NCI-H1694 treated with DMSO at 0.1 percent for 48 hours (cell line): ENCODE results near the gene VIT.
A peak's percentile ranks its signal among the peaks of the same experiment; 100 is the strongest.

Source experiments
- DNase-seq: peaks from one replicate; lab custom pipeline; 2025; lab: John Stamatoyannopoulos, UW

The VIT gene

GRCh38 chr2:36696533-36696932 lies at the start of gene VIT:
TSS of gene VIT (plus strand) at chr2:36696707. CDS start at chr2:36716371, 19,664 bp downstream.
- no peak for DNase-seq

- DNase-seq: no peak
Measured at GRCh38 chr2:36650031-36650829, 46.3 kb upstream of the VIT start.

GRCh38 chr2:36653155-36653554 lies 43.4 kb upstream of the VIT start:
- DNase-seq: no peak

DNA sequence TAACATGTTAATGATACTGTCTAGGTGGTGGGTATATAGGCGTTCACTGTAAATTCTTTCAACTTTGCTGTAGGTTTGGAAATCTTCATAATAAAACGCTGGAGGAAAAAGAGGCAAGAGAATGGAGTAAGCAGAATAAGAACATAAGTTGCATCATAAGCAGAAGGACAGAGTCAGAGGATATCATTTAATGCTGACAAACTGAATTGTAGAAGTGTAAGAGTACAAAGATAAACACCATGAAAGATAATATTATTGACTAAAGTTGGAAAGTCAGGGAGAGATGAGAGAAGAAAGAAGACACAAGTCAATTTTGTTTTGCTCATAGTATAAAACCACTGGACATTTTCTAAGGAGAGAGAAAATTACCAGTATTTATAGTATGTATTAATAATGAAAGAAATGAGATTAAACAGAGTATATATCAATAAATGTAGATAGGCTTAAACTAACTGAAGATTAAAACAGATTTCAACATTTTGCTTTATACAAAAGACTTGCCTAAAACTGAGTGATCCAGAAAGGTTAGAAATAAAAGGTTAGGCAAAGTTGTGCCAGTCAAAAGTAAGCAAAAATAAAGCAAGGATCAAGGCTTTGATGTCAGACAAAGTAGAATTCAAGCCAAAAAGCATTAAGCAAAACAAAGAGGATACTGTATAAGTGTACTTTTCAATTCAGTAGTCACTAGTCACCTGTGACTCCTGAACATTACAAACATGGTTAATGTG lies 42.4 kb upstream of the VIT start:
- no peak for DNase-seq

GRCh38 chr2:36655453-36655852 lies 41.1 kb upstream of the VIT start:
- DNase-seq: no peak

DNA sequence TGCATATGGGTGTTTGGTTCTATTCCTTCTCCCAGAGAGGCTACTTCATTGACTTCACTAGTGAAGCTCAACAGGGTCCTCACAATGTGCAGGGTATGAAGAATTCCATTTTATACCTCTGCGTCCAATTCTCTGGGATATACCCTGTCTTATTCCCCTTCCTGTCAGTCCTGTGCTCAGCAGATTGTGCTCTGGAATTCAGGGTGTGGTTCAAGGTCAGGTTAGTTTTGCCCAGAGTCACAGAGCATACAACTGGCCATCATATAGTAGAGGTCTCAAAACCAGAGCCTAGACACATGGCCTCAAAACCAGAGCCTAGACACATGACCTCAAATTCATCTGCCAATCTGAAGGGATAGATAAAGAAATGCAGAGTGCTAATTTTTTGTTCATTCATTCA lies 38.8 kb upstream of the VIT start:
- no peak for DNase-seq

DNA sequence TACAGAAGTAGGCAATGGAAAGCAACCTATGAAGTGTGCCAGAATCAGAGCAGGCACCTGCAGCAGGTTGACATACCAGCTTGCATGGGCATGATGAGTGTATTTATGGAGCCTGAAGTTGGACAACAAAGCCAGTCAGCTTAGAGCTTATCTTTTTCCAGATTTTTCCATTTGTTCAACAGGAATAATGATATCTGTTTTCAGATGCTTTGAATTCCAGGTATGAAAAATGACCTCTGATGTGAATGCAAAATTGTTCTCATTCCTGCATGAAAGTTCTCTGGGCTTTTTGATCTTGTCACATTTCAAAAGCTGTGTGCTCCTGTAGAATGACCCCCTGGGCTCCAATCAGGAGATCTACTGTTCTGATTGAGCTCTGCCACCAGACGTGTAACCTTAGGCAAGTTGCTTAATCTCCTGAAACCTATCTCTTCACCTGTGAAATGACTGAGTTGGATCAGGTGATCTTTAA lies 38.2 kb upstream of the VIT start:
- DNase-seq: no peak

DNA sequence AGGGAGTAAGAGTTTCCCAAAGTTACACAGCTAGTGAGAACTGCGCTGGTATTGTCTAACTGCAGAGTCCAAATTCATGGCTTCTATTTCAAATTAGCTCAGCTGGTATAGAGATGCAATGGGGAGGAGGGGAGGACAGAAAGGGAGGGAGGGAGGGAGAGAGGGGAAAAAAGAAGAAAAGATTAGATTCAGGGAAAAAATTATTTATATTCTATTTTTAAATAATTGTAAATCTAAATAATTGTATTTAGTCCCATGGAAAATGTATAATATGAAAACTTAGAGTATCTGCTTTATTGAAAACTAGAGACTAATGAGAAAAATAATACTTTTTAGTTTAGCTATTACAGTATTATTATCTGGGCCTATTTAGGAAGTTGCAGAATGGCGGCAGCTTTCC lies 37.3 kb upstream of the VIT start:
- DNase-seq: no peak

- DNase-seq: no peak
Measured at GRCh38 chr2:36659872-36660312, 36.6 kb upstream of the VIT start.

DNA sequence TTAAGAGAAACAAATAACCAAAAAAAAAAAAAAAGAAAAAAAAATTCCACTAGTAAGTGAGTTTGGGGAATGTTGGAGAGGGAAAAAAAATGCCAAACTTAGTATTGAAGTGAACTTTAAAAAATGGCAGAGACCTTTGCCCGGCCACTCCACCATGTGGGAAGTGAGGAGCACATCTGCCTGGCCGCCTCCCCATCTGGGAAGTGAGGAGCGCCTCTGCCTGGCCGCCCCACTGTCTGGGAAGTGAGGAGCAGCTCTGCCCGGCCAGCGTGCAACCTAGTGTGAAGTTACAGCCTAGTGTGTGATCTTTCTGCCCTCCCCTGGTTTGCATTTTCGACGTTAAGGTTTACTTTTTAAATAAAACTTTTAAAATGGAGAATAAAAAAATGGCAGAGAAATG lies 33.9 kb upstream of the VIT start:
- DNase-seq: no peak

DNA sequence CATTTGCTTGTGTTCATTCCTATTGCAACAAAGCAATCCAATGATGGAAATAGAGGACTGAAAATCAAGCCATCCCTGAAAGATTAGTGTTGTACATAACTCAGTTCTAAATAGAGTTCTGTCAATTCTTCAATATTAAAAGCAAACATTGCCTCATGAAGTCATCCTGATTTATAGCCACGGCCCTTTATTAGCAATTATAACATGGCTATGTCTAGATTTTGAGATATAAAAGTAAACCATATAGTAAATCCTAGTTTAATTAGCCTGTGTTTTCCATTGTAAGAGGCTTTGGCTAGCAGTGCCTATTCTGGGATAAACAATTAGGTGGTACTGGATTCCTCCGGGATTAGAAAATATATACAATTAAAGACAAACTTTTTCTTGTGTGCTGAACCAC lies 33.2 kb upstream of the VIT start:
- DNase-seq: no peak

GRCh38 chr2:36663851-36664695 lies 32.4 kb upstream of the VIT start:
- DNase-seq: peak; percentile 62

DNA sequence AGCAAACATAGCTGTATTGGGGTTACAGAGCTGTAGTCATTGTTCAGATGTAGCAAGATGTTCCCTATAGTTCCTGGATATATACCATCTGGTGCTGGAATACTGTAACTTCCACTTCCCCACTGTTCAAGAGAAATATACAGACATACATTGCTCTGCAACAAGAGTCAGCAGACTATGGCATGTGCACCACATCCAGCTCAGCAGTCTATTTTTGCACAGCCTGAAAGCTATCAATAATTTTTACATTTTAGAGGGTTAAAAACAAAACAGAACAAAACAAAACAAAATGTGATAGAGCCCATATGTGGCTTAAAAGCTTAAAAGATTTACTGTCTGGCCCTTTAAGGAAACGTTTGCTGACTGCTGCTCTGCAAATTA lies 31.8 kb upstream of the VIT start:
- no peak for DNase-seq

- DNase-seq: no peak
Measured at GRCh38 chr2:36667931-36668330, 28.6 kb upstream of the VIT start.

GRCh38 chr2:36670881-36671595 lies 25.5 kb upstream of the VIT start:
- DNase-seq: no peak

- no peak for DNase-seq
Measured at GRCh38 chr2:36671731-36672130, 24.8 kb upstream of the VIT start.

DNA sequence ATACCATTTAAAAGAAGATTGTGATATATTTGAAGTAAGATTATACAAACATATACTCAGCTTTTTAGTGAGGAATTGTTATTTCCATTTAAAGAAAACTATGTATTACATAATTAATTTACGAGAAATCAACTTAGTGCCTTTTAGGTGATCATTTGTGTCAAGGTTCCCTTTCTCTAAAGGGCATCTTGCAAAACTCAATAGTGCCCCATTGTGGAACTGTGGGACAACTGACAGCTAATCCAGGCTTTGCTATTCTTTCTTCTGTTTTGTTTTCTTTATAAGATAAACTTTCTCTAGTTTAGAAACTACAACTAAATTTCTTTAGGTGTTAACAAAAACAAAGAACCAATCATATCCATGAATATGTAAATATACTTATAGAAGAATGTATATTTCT lies 24.3 kb upstream of the VIT start:
- no peak for DNase-seq

DNA sequence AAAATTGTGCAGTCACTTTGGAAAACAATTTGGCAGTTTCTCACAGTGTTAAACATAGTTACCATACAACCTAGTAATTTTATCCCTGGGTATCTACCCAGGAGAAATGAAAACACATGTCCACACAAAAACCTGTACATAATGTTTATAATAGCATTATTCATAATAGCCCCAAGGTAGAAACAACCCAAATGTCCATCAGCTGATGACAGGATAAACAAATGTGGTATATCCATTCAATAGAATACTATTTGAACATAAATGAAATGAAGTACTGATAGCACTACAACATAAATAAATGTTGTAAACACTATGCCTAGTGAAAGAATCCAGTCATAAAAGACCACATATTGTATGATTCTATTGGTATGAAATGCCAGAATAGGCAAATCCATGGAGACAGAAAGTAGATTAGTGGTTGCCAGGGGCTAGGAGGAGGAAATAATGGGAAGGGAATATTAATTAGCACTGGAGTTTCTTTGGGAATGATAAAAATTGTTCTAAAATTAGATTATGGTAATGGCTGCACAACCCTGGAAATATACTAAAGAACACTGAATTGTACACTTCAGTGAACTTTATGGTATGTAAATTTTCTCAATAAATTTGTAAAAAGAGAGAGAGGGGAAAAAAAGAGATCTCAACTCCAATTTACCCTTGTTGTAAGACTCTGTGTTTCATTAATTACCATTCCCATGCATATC lies 20.8 kb upstream of the VIT start:
- DNase-seq: no peak

DNA sequence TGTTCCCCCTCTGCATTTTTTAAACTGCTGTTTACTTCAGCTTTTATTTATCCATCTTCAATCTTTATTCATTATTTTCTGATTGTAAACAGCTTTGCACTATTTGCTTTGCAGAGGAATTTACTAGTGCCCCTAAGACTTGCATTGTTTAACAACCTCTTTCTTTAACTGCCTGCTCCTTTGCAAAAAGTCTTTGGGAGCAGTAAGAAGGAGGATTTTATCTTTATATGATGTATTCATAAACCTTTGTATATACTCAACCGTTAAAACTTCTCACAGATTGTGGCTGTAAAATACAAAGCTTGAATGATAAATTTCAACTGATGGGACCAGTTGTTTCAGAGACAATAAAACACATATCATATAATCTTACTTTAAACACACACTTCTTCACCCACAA lies 20.1 kb upstream of the VIT start:
- no peak for DNase-seq

DNA sequence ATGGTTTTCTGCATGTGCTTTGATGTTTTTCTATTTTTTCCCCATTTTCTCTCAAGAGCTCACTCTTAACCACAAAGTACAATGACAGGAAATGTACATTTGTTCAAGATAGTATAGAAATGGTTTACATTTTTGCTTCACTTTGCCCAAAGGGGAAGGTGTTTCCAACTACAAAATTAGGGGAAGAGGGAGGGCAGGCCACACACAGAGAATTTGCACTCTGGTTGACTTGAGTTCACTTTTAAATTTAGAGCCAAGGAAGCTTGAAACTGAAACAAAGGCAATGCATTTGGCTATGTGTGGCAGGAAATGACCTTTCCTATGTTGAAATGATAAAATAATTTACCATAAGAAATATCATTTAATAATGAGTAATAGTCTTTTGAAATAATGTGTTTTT lies 19.1 kb upstream of the VIT start:
- no peak for DNase-seq

- no peak for DNase-seq
Measured at GRCh38 chr2:36677996-36678605, 18.4 kb upstream of the VIT start.
